ENCODE data around the gene ZMYND15. TPM values are rescaled to one million over a fixed set of nuclear protein-coding genes. Genes with fewer than 3 reads are reported as not detected.

The ZMYND15 gene
- total RNA-seq, 1 experiment from 2014 or later, result 0.17 TPM

GRCh38 chr17:4706121-4706520 lies 33.5 kb upstream of the ZMYND15 start:
- no peaks in the 10 kb centered on the region for H3K9me3 ChIP-seq (ENCODE audit: low read depth, low read length, poor library complexity, severe bottlenecking)
- H3K4me1 ChIP-seq (ENCODE audit: insufficient read depth, low read length, poor library complexity, severe bottlenecking), result peaks cover 19% of the 10 kb centered on the region
- H3K36me3 ChIP-seq (ENCODE audit: insufficient read depth, low read length, poor library complexity, severe bottlenecking), result no peaks in the 10 kb centered on the region
- TF ChIP-seq CTCF (conservative IDR thresholded peaks at IDR 0.05; ENCODE audit: low read depth, low read length) (no peak), EZH2 (IDR thresholded peaks at IDR 0.05; ENCODE audit: borderline replicate concordance, low read depth, low read length, poor library complexity, severe bottlenecking) (no peak)
- no TSS peak for BruUV-seq (replicated peaks)
- no peak overlapping the region for H3K27ac ChIP-seq (ENCODE audit: low read depth, low read length, poor library complexity, severe bottlenecking)
- ChIA-PET CTCF (no interaction called here), POLR2A (ENCODE audit: low non-redundant PET) (no interaction called here)
- intact Hi-C loops (cut with micrococcal nuclease; ENCODE audit: unreplicated experiment), result no loop called here
- no peaks in the 10 kb centered on the region for H3K27me3 ChIP-seq (replicated peaks; ENCODE audit: insufficient read depth, low read depth, low read length, poor library complexity)
- DNase-seq (ENCODE audit: low spot score), result no peak
- no peak overlapping the region for H3K4me3 ChIP-seq (ENCODE audit: low read depth, low read length, poor library complexity, severe bottlenecking)

- ChIA-PET CTCF (interaction anchor here (0.5 kb wide), 1 partner anchor 169 kb away, joined by 7 read pairs; no protein-coding TSS in a partner anchor), POLR2A (ENCODE audit: low non-redundant PET) (interaction anchor here (0.6 to 0.8 kb wide), 2 partner anchors 70 to 82 kb away, joined by 3 to 4 read pairs; no protein-coding TSS in a partner anchor)
- H3K9me3 ChIP-seq (ENCODE audit: low read depth, low read length, poor library complexity, severe bottlenecking), result no peaks in the 10 kb centered on the region
- no peaks in the 10 kb centered on the region for H3K27me3 ChIP-seq (replicated peaks; ENCODE audit: insufficient read depth, low read depth, low read length, poor library complexity)
- H3K4me3 ChIP-seq (ENCODE audit: low read depth, low read length, poor library complexity, severe bottlenecking), result no peak overlapping the region
- H3K27ac ChIP-seq (ENCODE audit: low read depth, low read length, poor library complexity, severe bottlenecking), result no peak overlapping the region
- peaks cover 21% of the 10 kb centered on the region for H3K4me1 ChIP-seq (ENCODE audit: insufficient read depth, low read length, poor library complexity, severe bottlenecking)
- intact Hi-C loops (cut with micrococcal nuclease; ENCODE audit: unreplicated experiment), result no loop called here
- BruUV-seq (replicated peaks), result no TSS peak
- DNase-seq (ENCODE audit: low spot score), result peak; percentile 83
- TF ChIP-seq CTCF (conservative IDR thresholded peaks at IDR 0.05; ENCODE audit: low read depth, low read length) (no peak), EZH2 (IDR thresholded peaks at IDR 0.05; ENCODE audit: borderline replicate concordance, low read depth, low read length, poor library complexity, severe bottlenecking) (no peak)
- no peaks in the 10 kb centered on the region for H3K36me3 ChIP-seq (ENCODE audit: insufficient read depth, low read length, poor library complexity, severe bottlenecking)
Measured at GRCh38 chr17:4708436-4708835, 31.2 kb upstream of the ZMYND15 start.

DNA sequence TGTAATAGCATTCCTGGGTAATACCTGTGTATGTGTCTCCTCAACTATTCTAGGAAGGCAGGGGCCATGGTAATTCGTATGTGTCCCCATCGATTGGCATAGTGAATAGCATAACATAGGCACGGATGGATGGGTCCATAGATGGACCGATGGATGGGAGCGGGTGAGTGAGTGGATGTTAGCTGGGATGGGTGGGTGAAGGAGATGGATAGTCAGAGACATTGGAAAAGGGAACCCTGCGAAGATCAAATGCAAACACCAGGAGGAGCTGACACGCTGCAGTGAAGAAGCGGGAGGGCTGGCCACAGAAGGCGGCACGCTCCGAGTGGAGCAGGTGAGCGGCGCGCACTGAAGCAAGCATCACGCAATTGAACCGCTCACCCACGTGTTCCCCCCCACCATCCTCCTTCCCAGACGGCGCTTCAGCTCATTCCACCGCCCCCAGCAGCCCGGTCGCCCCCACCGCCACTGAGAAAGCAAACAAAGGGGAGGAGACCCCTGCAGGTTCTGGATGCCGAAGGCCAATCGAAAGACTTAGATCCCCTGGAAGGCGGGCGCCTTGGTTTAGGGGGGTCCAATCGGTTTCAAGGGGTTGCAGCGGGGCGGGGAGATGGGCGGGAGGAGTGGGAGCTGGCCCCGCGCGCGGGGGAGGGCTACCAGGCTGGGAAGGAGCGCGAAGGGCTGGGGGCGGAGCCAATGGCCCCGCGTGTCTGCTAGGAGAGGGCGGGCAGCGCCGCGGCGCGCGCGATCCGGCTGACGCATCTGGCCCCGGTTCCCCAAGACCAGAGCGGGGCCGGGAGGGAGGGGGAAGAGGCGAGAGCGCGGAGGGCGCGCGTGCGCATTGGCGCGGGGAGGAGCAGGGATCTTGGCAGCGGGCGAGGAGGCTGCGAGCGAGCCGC lies 29.6 kb upstream of the ZMYND15 start, which contains the start of gene ARRB2:
Gene ARRB2, plus strand, starts transcription at position 839 of the 899 bp plus-strand sequence. CDS start 90 bp downstream, outside the sequence.
- intact Hi-C loops (cut with micrococcal nuclease; ENCODE audit: unreplicated experiment), result no loop called here
- H3K27ac ChIP-seq (ENCODE audit: low read depth, low read length, poor library complexity, severe bottlenecking), result peak within 1 kb of the TSS; percentile 81
- peak within 1 kb of the TSS; percentile 86 for H3K4me3 ChIP-seq (ENCODE audit: low read depth, low read length, poor library complexity, severe bottlenecking)
- TF ChIP-seq EZH2 (IDR thresholded peaks at IDR 0.05; ENCODE audit: borderline replicate concordance, low read depth, low read length, poor library complexity, severe bottlenecking), result no peak
- TF ChIP-seq CTCF (conservative IDR thresholded peaks at IDR 0.05; ENCODE audit: low read depth, low read length), result peak; percentile 66
- H3K36me3 ChIP-seq (ENCODE audit: insufficient read depth, low read length, poor library complexity, severe bottlenecking), result no peaks in the 10 kb centered on the region
- peak; percentile 100 for DNase-seq (ENCODE audit: low spot score)
- H3K4me1 ChIP-seq (ENCODE audit: insufficient read depth, low read length, poor library complexity, severe bottlenecking), result peaks cover 16% of the 10 kb centered on the region
- ChIA-PET CTCF (interaction anchor here (0.6 to 1.0 kb wide), 6 partner anchors 14 to 181 kb away, joined by 3 to 9 read pairs (median 4); no protein-coding TSS in a partner anchor), POLR2A (ENCODE audit: low non-redundant PET) (interaction anchor here (0.5 to 0.7 kb wide), 5 partner anchors 21 to 195 kb away, joined by 3 to 5 read pairs (median 4); no protein-coding TSS in a partner anchor)
- no TSS peak for BruUV-seq (replicated peaks)
- H3K9me3 ChIP-seq (ENCODE audit: low read depth, low read length, poor library complexity, severe bottlenecking), result no peaks in the 10 kb centered on the region
- no peaks in the 10 kb centered on the region for H3K27me3 ChIP-seq (replicated peaks; ENCODE audit: insufficient read depth, low read depth, low read length, poor library complexity)

Data from A673 (cell line).